ENCODE results near the gene BIN2. TPM values are rescaled to one million over a fixed set of nuclear protein-coding genes. Genes with fewer than 3 reads are reported as not detected.

BIN2 gene
- total RNA-seq, 1 experiment from 2014 or later, result 0.39 TPM

- no peaks in the 10 kb centered on the region for H3K4me1 ChIP-seq (ENCODE audit: control insufficient read depth, insufficient read depth, low read length)
- no peak overlapping the region for H3K4me3 ChIP-seq (ENCODE audit: low read depth in 2 of 2, low read length in 2 of 2)
- DNase-seq (ENCODE audit: low read depth, low spot score), result no peak
- no peak overlapping the region for H3K27ac ChIP-seq (ENCODE audit: low read length)
- ChIA-PET POLR2A (no interaction called here), CTCF (no interaction called here)
- H3K9me3 ChIP-seq (ENCODE audit: control insufficient read depth, insufficient read depth, low read depth, low read length), result no peaks in the 10 kb centered on the region
- H3K27me3 ChIP-seq (ENCODE audit: control insufficient read depth, insufficient read depth, low read length), result no peaks in the 10 kb centered on the region
- BruUV-seq (replicated peaks), result no TSS peak
- intact Hi-C loops (cut with micrococcal nuclease; ENCODE audit: unreplicated experiment), result no loop called here
- ATAC-seq, result no peak
- no peaks in the 10 kb centered on the region for H3K36me3 ChIP-seq (ENCODE audit: control insufficient read depth, insufficient read depth, low read length)
- in situ Hi-C loops (cut with HindIII; ENCODE audit: low pct_unique_long_range_greater_than_20kb, low sequenced_read_pairs), result no loop called here
- TF ChIP-seq TCF7L2 (IDR thresholded peaks at IDR 0.05; ENCODE audit: low read depth, low read length) (no peak), CTCF (IDR thresholded peaks at IDR 0.05) (no peak), POLR2AphosphoS5 (IDR thresholded peaks at IDR 0.05; ENCODE audit: low read depth, low read length) (no peak), REST (IDR thresholded peaks at IDR 0.05; ENCODE audit: insufficient read depth in 1 of 2, low read depth in 2 of 2, low read length in 1 of 2) (no peak), SIN3A (IDR thresholded peaks at IDR 0.05; ENCODE audit: borderline replicate concordance, insufficient read depth, low read depth, low read length) (no peak)
These were observed 10.8 kb upstream of the BIN2 start for GRCh38 chr12:51334764-51335163.

- BruUV-seq (replicated peaks), result no TSS peak
- Histone ChIP-seq H3K9me3 (ENCODE audit: control insufficient read depth, insufficient read depth, low read depth, low read length) (no peaks in the 10 kb centered on the region), H3K27me3 (ENCODE audit: control insufficient read depth, insufficient read depth, low read length) (no peaks in the 10 kb centered on the region), H3K36me3 (ENCODE audit: control insufficient read depth, insufficient read depth, low read length) (no peaks in the 10 kb centered on the region), H3K4me1 (ENCODE audit: control insufficient read depth, insufficient read depth, low read length) (no peaks in the 10 kb centered on the region), H3K27ac (ENCODE audit: low read length) (no peak overlapping the region), H3K4me3 (ENCODE audit: low read depth in 2 of 2, low read length in 2 of 2) (no peak overlapping the region)
- intact Hi-C loops (cut with micrococcal nuclease; ENCODE audit: unreplicated experiment), result no loop called here
- in situ Hi-C loops (cut with HindIII; ENCODE audit: low pct_unique_long_range_greater_than_20kb, low sequenced_read_pairs), result no loop called here
- TF ChIP-seq SIN3A (IDR thresholded peaks at IDR 0.05; ENCODE audit: borderline replicate concordance, insufficient read depth, low read depth, low read length) (no peak), TCF7L2 (IDR thresholded peaks at IDR 0.05; ENCODE audit: low read depth, low read length) (no peak), REST (IDR thresholded peaks at IDR 0.05; ENCODE audit: insufficient read depth in 1 of 2, low read depth in 2 of 2, low read length in 1 of 2) (no peak), POLR2AphosphoS5 (IDR thresholded peaks at IDR 0.05; ENCODE audit: low read depth, low read length) (no peak), CTCF (IDR thresholded peaks at IDR 0.05) (no peak)
- no peak for DNase-seq (ENCODE audit: low read depth, low spot score)
- CTCF ChIA-PET, result no interaction called here
- ATAC-seq, result no peak
- POLR2A ChIA-PET, result interaction anchor here (0.6 to 0.7 kb wide), 2 partner anchors 110 to 145 kb away, joined by 5 read pairs; no protein-coding TSS in a partner anchor
These were observed 9.6 kb upstream of the BIN2 start for GRCh38 chr12:51333536-51333935.

All from Panc1 (cell line).